Tibial nerve (tissue), 4 donors: ENCODE data around the gene CCDC40. TPM values are rescaled to one million over a fixed set of nuclear protein-coding genes. Genes with fewer than 3 reads are reported as not detected.

Experiments used
- DNase-seq, 2 donors: peaks; one replicate each; pipeline ENCODE4 v3.0.0-alpha.2; 2019; ENCODE audit warnings: low spot score in 2 of 2
- H3K27ac ChIP-seq, 4 donors: fragments of 200-600 bp; sonication (generic) in 3 of 4; one replicate each; pipeline ENCODE4 v1.5.1; 2017 to 2019; ENCODE audit warnings: mild to moderate bottlenecking in 1 of 4
- H3K27me3 ChIP-seq, 2 donors: fragments of 200-600 bp; sonication (generic) in 1 of 2; one replicate each; pipeline versions ENCODE4 v1.5.1 to v1.6.0; 2017 to 2019
- H3K36me3 ChIP-seq, 3 donors: fragments of 200-600 bp; sonication (generic); one replicate each; pipeline ENCODE4 v1.5.1; 2018 to 2019
- H3K4me1 ChIP-seq, 4 donors: fragments of 200-600 bp; sonication (generic) in 3 of 4; one replicate each; pipeline ENCODE4 v1.5.1; 2017 to 2019
- H3K4me3 ChIP-seq, 4 donors: fragments of 200-600 bp; sonication (generic) in 3 of 4; one replicate each; pipeline ENCODE4 v1.5.1; 2017 to 2019; ENCODE audit warnings: mild to moderate bottlenecking in 1 of 4, moderate library complexity in 1 of 4
- H3K9me3 ChIP-seq, 4 donors: fragments of 200-600 bp; sonication (generic) in 3 of 4; one replicate each; pipeline ENCODE4 v1.5.1; 2017 to 2019
- EP300 ChIP-seq, 2 donors: sonication (generic); formaldehyde crosslinking; IDR thresholded peaks; one replicate each; pipeline ENCODE4 v1.6.1; 2017; ENCODE audit warnings: antibody characterized with exemption in 2 of 2, mild to moderate bottlenecking in 1 of 2
- POLR2A ChIP-seq, 2 donors: fragments of 450-650 bp; IDR thresholded peaks; one replicate each; pipeline ENCODE4 v1.6.1; 2017; ENCODE audit warnings: antibody characterized with exemption in 2 of 2, mild to moderate bottlenecking in 2 of 2, moderate library complexity in 2 of 2
- WGBS, 2 donors: methylation state at CpG; one replicate each; pipeline ENCODE4 v1.1.5; 2018; 5-methylcytosine and 5-hydroxymethylcytosine counted together
- total RNA-seq, 4 donors: library from RNA; depleted of rRNA; stranded (reverse); fragments of >200 nt; gene quantifications; one replicate each; pipeline ENCODE4 v1.1.0, GENCODE V29; 2016
- TF ChIP-seq, protein P1 (sequence below), 5 experiments: fragments of 200-600 bp in 3 of 5; fragments of 450-650 bp in 2 of 5; sonication (generic) in 3 of 5; IDR thresholded peaks; one replicate each; pipeline ENCODE4 v1.5.1; 2016 to 2019; ENCODE audit warnings: antibody characterized with exemption in 5 of 5, mild to moderate bottlenecking in 3 of 5, moderate library complexity in 2 of 5

Gene CCDC40
- total RNA-seq, 4 donors from 2014 or later, result 7.1 to 13.8 (median 12.0) TPM

DNA sequence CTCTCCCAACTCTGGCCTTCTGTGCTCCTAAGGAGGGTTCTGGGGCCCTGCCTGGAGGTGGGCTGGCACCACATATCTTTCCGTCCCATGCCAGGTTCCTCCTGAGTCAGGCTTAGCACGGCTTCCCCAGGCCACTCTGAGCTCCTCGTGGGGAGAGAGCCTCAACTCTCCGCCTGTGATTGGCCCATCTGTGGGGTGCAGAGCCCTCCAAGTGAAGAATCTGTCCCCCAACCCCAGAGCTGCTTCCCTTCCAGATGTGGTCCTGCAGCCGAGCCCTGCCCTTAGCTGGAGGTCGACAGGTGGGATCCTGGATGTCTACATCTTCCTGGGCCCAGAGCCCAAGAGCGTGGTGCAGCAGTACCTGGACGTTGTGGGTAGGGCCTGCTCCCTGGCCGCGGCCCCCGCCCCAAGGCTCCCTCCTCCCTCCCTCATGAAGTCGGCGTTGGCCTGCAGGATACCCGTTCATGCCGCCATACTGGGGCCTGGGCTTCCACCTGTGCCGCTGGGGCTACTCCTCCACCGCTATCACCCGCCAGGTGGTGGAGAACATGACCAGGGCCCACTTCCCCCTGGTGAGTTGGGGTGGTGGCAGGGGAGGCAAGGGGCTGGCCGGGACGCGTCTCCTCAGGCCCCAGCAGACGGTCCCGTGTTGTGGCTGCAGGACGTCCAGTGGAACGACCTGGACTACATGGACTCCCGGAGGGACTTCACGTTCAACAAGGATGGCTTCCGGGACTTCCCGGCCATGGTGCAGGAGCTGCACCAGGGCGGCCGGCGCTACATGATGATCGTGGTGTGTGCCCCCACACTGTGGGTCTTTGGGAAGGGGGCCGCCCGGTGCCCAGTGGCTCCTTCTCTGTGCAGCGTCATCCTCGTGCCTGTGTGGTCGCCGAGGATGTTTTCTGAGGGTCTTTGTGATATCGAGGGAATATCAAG lies 71.9 kb downstream of the CCDC40 start:
- H3K4me1 ChIP-seq, result no peaks in the 10 kb centered on the region
- H3K27me3 ChIP-seq, result no peaks in the 10 kb centered on the region
- no peak overlapping the region for H3K27ac ChIP-seq
- TF ChIP-seq EP300 (IDR thresholded peaks at IDR 0.05) (no peak), POLR2A (IDR thresholded peaks at IDR 0.05) (no peak)
- TF ChIP-seq, protein P1, sequence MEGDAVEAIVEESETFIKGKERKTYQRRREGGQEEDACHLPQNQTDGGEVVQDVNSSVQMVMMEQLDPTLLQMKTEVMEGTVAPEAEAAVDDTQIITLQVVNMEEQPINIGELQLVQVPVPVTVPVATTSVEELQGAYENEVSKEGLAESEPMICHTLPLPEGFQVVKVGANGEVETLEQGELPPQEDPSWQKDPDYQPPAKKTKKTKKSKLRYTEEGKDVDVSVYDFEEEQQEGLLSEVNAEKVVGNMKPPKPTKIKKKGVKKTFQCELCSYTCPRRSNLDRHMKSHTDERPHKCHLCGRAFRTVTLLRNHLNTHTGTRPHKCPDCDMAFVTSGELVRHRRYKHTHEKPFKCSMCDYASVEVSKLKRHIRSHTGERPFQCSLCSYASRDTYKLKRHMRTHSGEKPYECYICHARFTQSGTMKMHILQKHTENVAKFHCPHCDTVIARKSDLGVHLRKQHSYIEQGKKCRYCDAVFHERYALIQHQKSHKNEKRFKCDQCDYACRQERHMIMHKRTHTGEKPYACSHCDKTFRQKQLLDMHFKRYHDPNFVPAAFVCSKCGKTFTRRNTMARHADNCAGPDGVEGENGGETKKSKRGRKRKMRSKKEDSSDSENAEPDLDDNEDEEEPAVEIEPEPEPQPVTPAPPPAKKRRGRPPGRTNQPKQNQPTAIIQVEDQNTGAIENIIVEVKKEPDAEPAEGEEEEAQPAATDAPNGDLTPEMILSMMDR (IDR thresholded peaks at IDR 0.05), result no peak
- no peak overlapping the region for H3K4me3 ChIP-seq
- no peaks in the 10 kb centered on the region for H3K9me3 ChIP-seq
- DNase-seq, result no peak
- H3K36me3 ChIP-seq, result peaks cover 0 to 77% (median 0%) of the 10 kb centered on the region in 3 donors
- WGBS, 2 donors, result 87 to 93% methylated on average over 23 to 31 of the region's 40 CpGs

DNA sequence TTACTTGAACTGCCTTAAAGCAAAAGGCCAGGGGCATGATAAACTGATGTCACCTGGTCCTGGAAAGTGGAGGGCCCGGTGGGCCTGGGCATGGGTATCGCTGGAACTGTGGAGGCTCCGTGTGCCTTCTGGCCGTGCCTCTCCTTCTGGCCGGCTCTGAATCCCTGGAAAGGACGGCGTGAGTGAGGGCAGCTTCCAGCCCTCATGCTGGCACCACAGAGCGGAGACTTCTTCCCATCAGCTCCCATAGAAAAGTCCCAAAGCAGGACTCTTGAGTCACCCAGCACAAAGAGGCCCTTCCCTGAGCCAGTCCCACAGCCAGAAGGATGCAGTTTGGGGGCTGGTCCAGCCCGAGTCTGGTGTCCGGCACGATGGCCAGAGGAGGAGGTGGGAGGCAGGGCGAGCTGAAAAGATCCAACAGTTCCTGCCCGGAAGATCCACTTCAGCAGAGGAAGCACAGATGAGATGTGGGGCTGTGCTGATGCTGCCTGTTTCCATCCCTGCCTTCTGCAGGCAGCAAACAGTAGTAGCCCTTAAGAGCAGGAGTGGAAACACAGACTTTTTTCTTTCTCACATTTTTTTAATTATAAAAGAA lies 72.7 kb downstream of the CCDC40 start:
- H3K27me3 ChIP-seq, result no peaks in the 10 kb centered on the region
- no peak overlapping the region for H3K27ac ChIP-seq
- no peak for DNase-seq
- 90 to 92% methylated on average over 13 of the region's 13 CpGs for whole genome bisulfite sequencing, 2 donors
- H3K9me3 ChIP-seq, result no peaks in the 10 kb centered on the region
- no peaks in the 10 kb centered on the region for H3K4me1 ChIP-seq
- H3K4me3 ChIP-seq, result no peak overlapping the region
- TF ChIP-seq, protein P1 (IDR thresholded peaks at IDR 0.05), result no peak
- TF ChIP-seq EP300 (IDR thresholded peaks at IDR 0.05), result no peak
- TF ChIP-seq POLR2A (IDR thresholded peaks at IDR 0.05), result no peak
- peaks cover 0 to 84% (median 0%) of the 10 kb centered on the region in 3 donors for H3K36me3 ChIP-seq

DNA sequence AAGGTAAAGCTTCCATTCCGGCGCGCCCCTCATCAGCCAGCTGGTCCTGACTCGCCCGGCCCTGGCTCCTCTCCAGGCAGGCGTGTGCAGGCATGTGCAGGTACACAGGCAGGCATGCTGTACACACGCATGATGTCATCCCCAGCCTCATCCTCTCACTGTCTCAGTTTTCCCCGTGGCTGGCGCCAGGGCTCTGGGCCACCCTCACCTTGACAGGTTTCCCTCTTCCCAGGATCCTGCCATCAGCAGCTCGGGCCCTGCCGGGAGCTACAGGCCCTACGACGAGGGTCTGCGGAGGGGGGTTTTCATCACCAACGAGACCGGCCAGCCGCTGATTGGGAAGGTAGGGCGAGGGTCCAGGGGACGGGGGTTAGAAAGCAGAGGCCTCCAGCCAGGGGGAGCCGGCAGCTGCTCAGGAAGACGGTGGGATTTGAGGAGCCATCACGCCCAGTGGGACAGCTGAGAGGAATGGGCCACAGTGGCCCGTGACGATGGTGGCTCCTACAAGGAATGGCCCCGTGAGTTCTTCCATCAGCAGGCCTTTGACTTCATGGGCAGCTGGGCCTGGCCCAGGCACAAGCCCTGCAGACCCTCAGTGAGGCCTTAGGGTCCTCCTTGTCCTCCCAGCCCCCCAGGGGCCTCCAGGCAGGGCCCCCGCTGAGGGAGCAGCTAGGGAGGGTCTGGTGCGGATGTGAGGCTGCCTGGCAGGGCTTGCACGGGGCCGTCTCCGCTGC lies 73.4 kb downstream of the CCDC40 start:
- H3K27me3 ChIP-seq, result no peaks in the 10 kb centered on the region
- no peaks in the 10 kb centered on the region for H3K4me1 ChIP-seq
- H3K4me3 ChIP-seq, result no peak overlapping the region
- no peak for DNase-seq
- 88 to 91% methylated on average over 25 to 29 of the region's 30 CpGs for WGBS, 2 donors
- peaks cover 0 to 1% (median 0%) of the 10 kb centered on the region in 4 donors for H3K9me3 ChIP-seq
- TF ChIP-seq EP300 (IDR thresholded peaks at IDR 0.05) (no peak), POLR2A (IDR thresholded peaks at IDR 0.05) (no peak)
- TF ChIP-seq, protein P1 (IDR thresholded peaks at IDR 0.05), result no peak
- no peak overlapping the region for H3K27ac ChIP-seq
- peaks cover 0 to 84% (median 0%) of the 10 kb centered on the region in 3 donors for H3K36me3 ChIP-seq

DNA sequence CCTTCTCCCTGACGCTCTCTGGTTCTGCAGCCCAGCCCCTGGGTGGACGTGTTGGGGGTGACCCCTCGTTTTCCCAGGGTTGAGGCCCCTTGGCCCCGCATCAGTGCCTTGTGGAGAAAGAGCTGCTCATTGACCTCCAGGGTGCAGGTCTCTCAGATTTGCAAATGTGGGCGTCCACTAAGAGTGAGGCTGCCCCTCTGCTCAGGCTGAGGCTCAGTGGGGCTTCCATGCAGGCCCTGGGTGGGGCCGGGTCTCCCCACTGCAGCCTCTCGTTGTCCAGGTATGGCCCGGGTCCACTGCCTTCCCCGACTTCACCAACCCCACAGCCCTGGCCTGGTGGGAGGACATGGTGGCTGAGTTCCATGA lies 74.0 kb downstream of the CCDC40 start:
- 78 to 82% methylated on average over 8 to 9 of the region's 9 CpGs for WGBS, 2 donors
- H3K36me3 ChIP-seq, result peaks cover 0 to 84% (median 0%) of the 10 kb centered on the region in 3 donors
- DNase-seq, result no peak
- no peak overlapping the region for H3K4me3 ChIP-seq
- H3K9me3 ChIP-seq, result peaks cover 0 to 6% (median 0%) of the 10 kb centered on the region in 4 donors
- TF ChIP-seq, protein P1 (IDR thresholded peaks at IDR 0.05), result no peak
- TF ChIP-seq POLR2A (IDR thresholded peaks at IDR 0.05) (no peak), EP300 (IDR thresholded peaks at IDR 0.05) (no peak)
- no peak overlapping the region for H3K27ac ChIP-seq
- no peaks in the 10 kb centered on the region for H3K27me3 ChIP-seq
- no peaks in the 10 kb centered on the region for H3K4me1 ChIP-seq
